ENCODE results near the gene DNAH14. TPM values are rescaled to one million over a fixed set of nuclear protein-coding genes. Genes with fewer than 3 reads are reported as not detected.

DNAH14 gene
- total and polyA plus RNA-seq, 2 donors from 2014 or later = 6.6 to 25.1 TPM

DNA sequence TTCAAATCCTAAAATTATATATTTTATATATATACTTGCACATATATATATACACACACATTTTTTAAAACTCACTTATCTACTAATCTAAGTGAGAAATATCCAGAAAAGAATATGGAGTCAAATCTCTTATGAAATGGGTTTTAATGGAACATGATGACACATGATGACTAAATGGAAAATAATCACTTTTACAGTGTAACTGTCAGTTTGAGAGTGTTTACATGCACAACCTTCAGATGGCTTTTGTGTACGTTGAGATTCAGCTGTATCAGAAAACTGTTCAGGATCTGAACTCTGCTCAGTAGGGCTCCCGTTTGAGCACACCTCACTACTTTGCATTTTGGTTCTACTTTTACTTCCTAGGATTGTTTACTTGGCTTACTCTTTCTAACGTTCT is 189.8 kb downstream of the DNAH14 start:
- Histone ChIP-seq H3K4me1 (ENCODE audit: control insufficient read depth in 2 of 3, insufficient read depth in 2 of 3, low read depth in 1 of 3, low read length in 3 of 3) (no peaks in the 10 kb centered on the region), H3K36me3 (ENCODE audit: control insufficient read depth in 2 of 3, insufficient read depth in 3 of 3, low read length in 3 of 3) (no peaks in the 10 kb centered on the region), H3K4me3 (ENCODE audit: low read length in 3 of 3) (no peak overlapping the region), H3K9ac (ENCODE audit: low read length in 3 of 3) (no peak overlapping the region), H3K9me3 (ENCODE audit: control insufficient read depth in 2 of 3, insufficient read depth in 1 of 3, low read length in 3 of 3) (no peaks in the 10 kb centered on the region), H3K27me3 (ENCODE audit: control insufficient read depth, insufficient read depth, low read length) (no peaks in the 10 kb centered on the region), H3K27ac (ENCODE audit: low read depth in 2 of 2, low read length in 2 of 2) (no peak overlapping the region)
- DNase-seq = no peak
- TF ChIP-seq, protein P1, sequence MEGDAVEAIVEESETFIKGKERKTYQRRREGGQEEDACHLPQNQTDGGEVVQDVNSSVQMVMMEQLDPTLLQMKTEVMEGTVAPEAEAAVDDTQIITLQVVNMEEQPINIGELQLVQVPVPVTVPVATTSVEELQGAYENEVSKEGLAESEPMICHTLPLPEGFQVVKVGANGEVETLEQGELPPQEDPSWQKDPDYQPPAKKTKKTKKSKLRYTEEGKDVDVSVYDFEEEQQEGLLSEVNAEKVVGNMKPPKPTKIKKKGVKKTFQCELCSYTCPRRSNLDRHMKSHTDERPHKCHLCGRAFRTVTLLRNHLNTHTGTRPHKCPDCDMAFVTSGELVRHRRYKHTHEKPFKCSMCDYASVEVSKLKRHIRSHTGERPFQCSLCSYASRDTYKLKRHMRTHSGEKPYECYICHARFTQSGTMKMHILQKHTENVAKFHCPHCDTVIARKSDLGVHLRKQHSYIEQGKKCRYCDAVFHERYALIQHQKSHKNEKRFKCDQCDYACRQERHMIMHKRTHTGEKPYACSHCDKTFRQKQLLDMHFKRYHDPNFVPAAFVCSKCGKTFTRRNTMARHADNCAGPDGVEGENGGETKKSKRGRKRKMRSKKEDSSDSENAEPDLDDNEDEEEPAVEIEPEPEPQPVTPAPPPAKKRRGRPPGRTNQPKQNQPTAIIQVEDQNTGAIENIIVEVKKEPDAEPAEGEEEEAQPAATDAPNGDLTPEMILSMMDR (IDR thresholded peaks at IDR 0.05; ENCODE audit: borderline replicate concordance, extremely low read depth, insufficient read depth) = no peak
- FAIRE-seq = no peak
- intact Hi-C loops (cut with DNase I) = no loop called here

DNA sequence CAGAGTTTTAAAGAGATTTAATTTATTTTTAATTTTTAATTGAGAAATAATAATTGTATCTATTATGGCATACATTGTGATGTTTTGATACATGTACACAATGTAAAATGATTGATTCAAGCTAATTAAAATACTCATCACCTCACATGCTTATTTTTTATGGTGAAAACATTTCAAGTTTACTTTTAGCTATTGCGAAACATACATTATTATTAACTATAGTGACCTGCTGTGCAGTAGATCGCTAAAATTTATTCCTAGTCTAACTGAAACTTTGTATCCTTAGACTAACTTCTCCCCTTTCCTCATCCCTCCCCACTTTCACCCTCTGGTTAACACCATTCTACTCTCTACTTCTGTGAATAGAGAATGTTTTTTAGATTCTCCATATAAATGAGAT is 191.6 kb downstream of the DNAH14 start:
- H3K4me3 ChIP-seq (ENCODE audit: low read length in 3 of 3) = no peak overlapping the region
- TF ChIP-seq, protein P1 (IDR thresholded peaks at IDR 0.05; ENCODE audit: borderline replicate concordance, extremely low read depth, insufficient read depth) = no peak
- H3K36me3 ChIP-seq (ENCODE audit: control insufficient read depth in 2 of 3, insufficient read depth in 3 of 3, low read length in 3 of 3) = no peaks in the 10 kb centered on the region
- H3K9ac ChIP-seq (ENCODE audit: low read length in 3 of 3) = no peak overlapping the region
- FAIRE-seq (no peak), DNase-seq (no peak)
- no peaks in the 10 kb centered on the region for H3K27me3 ChIP-seq (ENCODE audit: control insufficient read depth, insufficient read depth, low read length)
- H3K4me1 ChIP-seq (ENCODE audit: control insufficient read depth in 2 of 3, insufficient read depth in 2 of 3, low read depth in 1 of 3, low read length in 3 of 3) = no peaks in the 10 kb centered on the region
- no peak overlapping the region for H3K27ac ChIP-seq (ENCODE audit: low read depth in 2 of 2, low read length in 2 of 2)
- H3K9me3 ChIP-seq (ENCODE audit: control insufficient read depth in 2 of 3, insufficient read depth in 1 of 3, low read length in 3 of 3) = no peaks in the 10 kb centered on the region
- intact Hi-C loops (cut with DNase I) = no loop called here

DNA sequence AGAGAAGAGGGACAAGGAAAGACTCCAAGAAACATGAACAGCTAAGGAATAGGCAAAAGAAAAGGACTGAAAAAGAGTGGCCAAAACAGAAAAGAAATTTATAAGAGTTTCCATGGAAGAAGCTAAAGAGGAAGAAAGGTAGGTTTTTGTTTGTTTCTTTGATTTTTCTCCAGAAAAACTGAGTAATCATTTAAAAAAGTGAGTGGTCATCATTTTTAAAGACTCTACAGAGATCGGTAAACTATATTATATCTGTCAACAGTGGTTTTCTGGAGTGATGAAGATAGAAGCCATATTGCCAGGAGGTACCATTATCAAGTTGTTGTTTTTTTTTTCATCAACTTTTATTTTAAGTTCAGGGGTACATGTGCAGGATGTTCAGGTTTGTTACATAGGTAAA is 202.4 kb downstream of the DNAH14 start:
- Histone ChIP-seq H3K36me3 (ENCODE audit: control insufficient read depth in 2 of 3, insufficient read depth in 3 of 3, low read length in 3 of 3) (no peaks in the 10 kb centered on the region), H3K4me1 (ENCODE audit: control insufficient read depth in 2 of 3, insufficient read depth in 2 of 3, low read depth in 1 of 3, low read length in 3 of 3) (no peaks in the 10 kb centered on the region), H3K4me3 (ENCODE audit: low read length in 3 of 3) (no peak overlapping the region), H3K27me3 (ENCODE audit: control insufficient read depth, insufficient read depth, low read length) (no peaks in the 10 kb centered on the region), H3K9ac (ENCODE audit: low read length in 3 of 3) (no peak overlapping the region), H3K9me3 (ENCODE audit: control insufficient read depth in 2 of 3, insufficient read depth in 1 of 3, low read length in 3 of 3) (peaks cover 0 to 10% (median 0%) of the 10 kb centered on the region in 3 donors), H3K27ac (ENCODE audit: low read depth in 2 of 2, low read length in 2 of 2) (no peak overlapping the region)
- intact Hi-C loops (cut with DNase I) = no loop called here
- no peak for DNase-seq
- TF ChIP-seq, protein P1 (IDR thresholded peaks at IDR 0.05; ENCODE audit: borderline replicate concordance, extremely low read depth, insufficient read depth) = no peak
- FAIRE-seq = no peak

DNA sequence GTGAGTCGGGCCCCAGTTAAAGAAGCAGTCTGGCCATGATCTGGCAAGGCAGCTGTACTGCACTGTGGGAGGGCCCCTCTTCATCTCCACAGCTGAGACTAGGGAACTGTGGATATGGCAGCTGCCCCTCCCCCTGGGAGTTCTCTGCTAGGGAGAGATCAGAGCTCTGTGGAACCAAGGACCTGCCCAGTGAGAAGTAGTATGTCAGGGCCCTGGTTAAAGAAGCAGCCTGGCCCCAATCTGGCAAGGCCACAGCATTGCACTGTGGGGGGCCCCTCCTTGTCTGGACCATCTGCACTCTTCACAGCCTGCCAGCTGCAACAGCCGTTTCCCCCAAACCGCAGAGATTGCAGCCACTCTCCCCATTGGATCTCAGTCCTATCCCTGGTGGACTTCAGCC is 208.5 kb downstream of the DNAH14 start:
- no peaks in the 10 kb centered on the region for H3K27me3 ChIP-seq (ENCODE audit: control insufficient read depth, insufficient read depth, low read length)
- no peaks in the 10 kb centered on the region for H3K36me3 ChIP-seq (ENCODE audit: control insufficient read depth in 2 of 3, insufficient read depth in 3 of 3, low read length in 3 of 3)
- TF ChIP-seq, protein P1 (IDR thresholded peaks at IDR 0.05; ENCODE audit: borderline replicate concordance, extremely low read depth, insufficient read depth) = no peak
- FAIRE-seq (no peak), DNase-seq (no peak)
- intact Hi-C loops (cut with DNase I) = no loop called here
- H3K4me3 ChIP-seq (ENCODE audit: low read length in 3 of 3) = no peak overlapping the region
- H3K9ac ChIP-seq (ENCODE audit: low read length in 3 of 3) = no peak overlapping the region
- H3K27ac ChIP-seq (ENCODE audit: low read depth in 2 of 2, low read length in 2 of 2) = no peak overlapping the region
- H3K4me1 ChIP-seq (ENCODE audit: control insufficient read depth in 2 of 3, insufficient read depth in 2 of 3, low read depth in 1 of 3, low read length in 3 of 3) = no peaks in the 10 kb centered on the region
- H3K9me3 ChIP-seq (ENCODE audit: control insufficient read depth in 2 of 3, insufficient read depth in 1 of 3, low read length in 3 of 3) = peaks cover 0 to 10% (median 0%) of the 10 kb centered on the region in 3 donors
